MCF 10A (cell line): Measurements from ENCODE around the gene ANGEL1. TPM values are rescaled to one million over a fixed set of nuclear protein-coding genes. Genes with fewer than 3 reads are reported as not detected.

Experiments
- BruUV-seq: library from RNA; stranded (reverse); fragments of 400-500 nt; replicated peaks from 2 replicates; lab custom pipeline; 2021; lab: Mats Ljungman, UMichigan
- CTCF ChIA-PET: fragments of 300-600 bp; sonication (Branson Sonifier 250); formaldehyde crosslinking; extraction: SDS; loops from one replicate; lab custom pipeline; 2021; ENCODE audit warnings: antibody characterized with exemption, inconsistent platforms; lab: Yijun Ruan, JAX
- POLR2A ChIA-PET: fragments of 300-600, 350-650 bp; sonication (Branson Sonifier 250); formaldehyde crosslinking; extraction: SDS; loops from one replicate; lab custom pipeline; 2020; ENCODE audit warnings: antibody characterized with exemption, inconsistent platforms; lab: Yijun Ruan, JAX
- DNase-seq: peaks from one replicate; pipeline ENCODE4 v3.0.0-alpha.2; 2018; ENCODE audit not compliant: unreplicated experiment
- H3K27ac Mint-ChIP-seq: one replicate; pipeline ENCODE4 v1.8.0; 2022; ENCODE audit warnings: mild to moderate bottlenecking, low read depth, mixed read lengths; ENCODE audit not compliant: unreplicated experiment
- H3K27me3 Mint-ChIP-seq: one replicate; pipeline ENCODE4 v1.8.0; 2022; ENCODE audit warnings: mixed read lengths; ENCODE audit not compliant: insufficient read depth, unreplicated experiment
- H3K36me3 Mint-ChIP-seq: one replicate; pipeline ENCODE4 v1.8.0; 2022; ENCODE audit warnings: mild to moderate bottlenecking, moderate library complexity, mixed read lengths; ENCODE audit not compliant: insufficient read depth, unreplicated experiment
- H3K4me1 Mint-ChIP-seq: one replicate; pipeline ENCODE4 v1.8.0; 2022; ENCODE audit warnings: mixed read lengths; ENCODE audit not compliant: insufficient read depth, unreplicated experiment
- H3K4me3 Mint-ChIP-seq: one replicate; pipeline ENCODE4 v1.8.0; 2022; ENCODE audit warnings: mild to moderate bottlenecking, moderate library complexity, mixed read lengths; ENCODE audit not compliant: unreplicated experiment
- H3K9me3 Mint-ChIP-seq: one replicate; pipeline ENCODE4 v1.8.0; 2022; ENCODE audit warnings: mixed read lengths; ENCODE audit not compliant: unreplicated experiment
- intact Hi-C: fragments of 100-400 bp; cut with micrococcal nuclease; formaldehyde crosslinking; loops from 2 replicates; pipeline ENCODE4 v1.14.1; 2022
- total RNA-seq: library from RNA; stranded (reverse); gene quantifications from 2 replicates; pipeline ENCODE4 v1.2.3, GENCODE V29; 2022
- TF ChIP-seq, protein P1 (sequence below): fragments of 200-600 bp; IDR thresholded peaks from one replicate; pipeline ENCODE4 v1.8.0; 2022; ENCODE audit warnings: antibody characterized with exemption, mild to moderate bottlenecking; ENCODE audit not compliant: unreplicated experiment

The ANGEL1 gene
- total RNA-seq, 1 experiment from 2014 or later: 21.3 TPM

GRCh38 chr14:76833011-76833410 is 20.3 kb upstream of the ANGEL1 start:
- Mint-ChIP-seq H3K36me3 (no peaks in the 10 kb centered on the region), H3K27me3 (peaks cover 15% of the 10 kb centered on the region), H3K4me1 (no peaks in the 10 kb centered on the region), H3K27ac (no peak overlapping the region), H3K4me3 (no peak overlapping the region), H3K9me3 (no peaks in the 10 kb centered on the region)
- DNase-seq: no peak
- no TSS peak for BruUV-seq
- TF ChIP-seq, protein P1, sequence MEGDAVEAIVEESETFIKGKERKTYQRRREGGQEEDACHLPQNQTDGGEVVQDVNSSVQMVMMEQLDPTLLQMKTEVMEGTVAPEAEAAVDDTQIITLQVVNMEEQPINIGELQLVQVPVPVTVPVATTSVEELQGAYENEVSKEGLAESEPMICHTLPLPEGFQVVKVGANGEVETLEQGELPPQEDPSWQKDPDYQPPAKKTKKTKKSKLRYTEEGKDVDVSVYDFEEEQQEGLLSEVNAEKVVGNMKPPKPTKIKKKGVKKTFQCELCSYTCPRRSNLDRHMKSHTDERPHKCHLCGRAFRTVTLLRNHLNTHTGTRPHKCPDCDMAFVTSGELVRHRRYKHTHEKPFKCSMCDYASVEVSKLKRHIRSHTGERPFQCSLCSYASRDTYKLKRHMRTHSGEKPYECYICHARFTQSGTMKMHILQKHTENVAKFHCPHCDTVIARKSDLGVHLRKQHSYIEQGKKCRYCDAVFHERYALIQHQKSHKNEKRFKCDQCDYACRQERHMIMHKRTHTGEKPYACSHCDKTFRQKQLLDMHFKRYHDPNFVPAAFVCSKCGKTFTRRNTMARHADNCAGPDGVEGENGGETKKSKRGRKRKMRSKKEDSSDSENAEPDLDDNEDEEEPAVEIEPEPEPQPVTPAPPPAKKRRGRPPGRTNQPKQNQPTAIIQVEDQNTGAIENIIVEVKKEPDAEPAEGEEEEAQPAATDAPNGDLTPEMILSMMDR: no peak
- POLR2A ChIA-PET: no interaction called here
- CTCF ChIA-PET: interaction anchor here (0.5 to 0.6 kb wide), 2 partner anchors 11 to 16 kb away, joined by 4 to 5 read pairs; no protein-coding TSS in a partner anchor
- intact Hi-C loops: no loop called here

GRCh38 chr14:76832503-76832988 is 19.9 kb upstream of the ANGEL1 start:
- Mint-ChIP-seq H3K9me3 (no peaks in the 10 kb centered on the region), H3K27me3 (peaks cover 15% of the 10 kb centered on the region), H3K4me3 (no peak overlapping the region), H3K27ac (no peak overlapping the region), H3K36me3 (no peaks in the 10 kb centered on the region), H3K4me1 (no peaks in the 10 kb centered on the region)
- no TSS peak for BruUV-seq
- intact Hi-C loops: no loop called here
- no peak for DNase-seq
- TF ChIP-seq, protein P1: no peak
- POLR2A ChIA-PET: no interaction called here
- CTCF ChIA-PET: interaction anchor here (0.5 to 0.6 kb wide), 2 partner anchors 12 to 15 kb away, joined by 4 to 5 read pairs; no protein-coding TSS in a partner anchor

- Mint-ChIP-seq H3K4me3 (no peak overlapping the region), H3K9me3 (no peaks in the 10 kb centered on the region), H3K27ac (no peak overlapping the region), H3K27me3 (peaks cover 19% of the 10 kb centered on the region), H3K36me3 (no peaks in the 10 kb centered on the region), H3K4me1 (no peaks in the 10 kb centered on the region)
- TF ChIP-seq, protein P1: no peak
- ChIA-PET CTCF (no interaction called here), POLR2A (interaction anchor here (0.6 kb wide), 1 partner anchor 15 kb away, joined by 3 read pairs; no protein-coding TSS in a partner anchor)
- no TSS peak for BruUV-seq
- DNase-seq: no peak
- intact Hi-C loops: no loop called here
Measured at GRCh38 chr14:76830556-76830955, 17.9 kb upstream of the ANGEL1 start.

GRCh38 chr14:76829650-76830421 is 17.2 kb upstream of the ANGEL1 start:
- ChIA-PET CTCF (no interaction called here), POLR2A (interaction anchor here (0.6 kb wide), 1 partner anchor 14 kb away, joined by 3 read pairs; no protein-coding TSS in a partner anchor)
- H3K27me3 Mint-ChIP-seq: peaks cover 27% of the 10 kb centered on the region
- intact Hi-C loops: no loop called here
- H3K27ac Mint-ChIP-seq: no peak overlapping the region
- TF ChIP-seq, protein P1: no peak
- no peaks in the 10 kb centered on the region for H3K36me3 Mint-ChIP-seq
- no peaks in the 10 kb centered on the region for H3K9me3 Mint-ChIP-seq
- no peaks in the 10 kb centered on the region for H3K4me1 Mint-ChIP-seq
- no TSS peak for BruUV-seq
- no peak for DNase-seq
- no peak overlapping the region for H3K4me3 Mint-ChIP-seq
